Activated CD4-positive, alpha-beta T cell treated with anti-CD3 and anti-CD28 coated beads, Interleukin-2, amount 50 U/mL, for 24 hours (primary cell): ENCODE data around the gene LOXL3.
A peak's percentile ranks its signal among the peaks of the same experiment; 100 is the strongest.
"Not testable (repeated sequence)": the region's sequence is repeated elsewhere in the genome, so short reads cannot be mapped to it uniquely, and the experiment has no call there.

Source experiments
- DNase-seq, 2 donors: peaks; one replicate each; pipeline ENCODE4 v3.0.0-alpha.2; 2020; ENCODE audit warnings: low read depth in 1 of 2, low spot score in 1 of 2

Gene LOXL3

DNA sequence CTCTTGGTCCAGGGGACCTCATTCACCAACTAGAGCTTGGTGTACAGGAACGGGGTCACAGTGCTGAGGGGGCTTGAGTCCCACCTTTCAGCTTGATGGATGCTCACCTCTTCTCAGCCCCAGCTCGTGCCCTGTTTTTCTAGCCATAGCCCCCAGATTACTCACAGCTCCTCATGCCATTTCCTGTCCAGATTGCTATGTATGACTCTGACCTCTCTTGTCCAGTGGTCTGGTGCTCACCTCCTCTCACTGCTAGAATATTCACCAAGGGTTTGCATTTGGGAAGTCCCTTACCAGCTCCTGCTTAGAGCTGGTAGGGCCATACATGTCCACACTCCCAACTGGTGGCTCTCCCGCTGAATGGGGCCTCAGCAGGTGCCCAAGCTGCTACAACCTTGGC lies 60.2 kb downstream of the LOXL3 start:
- no peak for DNase-seq

DNA sequence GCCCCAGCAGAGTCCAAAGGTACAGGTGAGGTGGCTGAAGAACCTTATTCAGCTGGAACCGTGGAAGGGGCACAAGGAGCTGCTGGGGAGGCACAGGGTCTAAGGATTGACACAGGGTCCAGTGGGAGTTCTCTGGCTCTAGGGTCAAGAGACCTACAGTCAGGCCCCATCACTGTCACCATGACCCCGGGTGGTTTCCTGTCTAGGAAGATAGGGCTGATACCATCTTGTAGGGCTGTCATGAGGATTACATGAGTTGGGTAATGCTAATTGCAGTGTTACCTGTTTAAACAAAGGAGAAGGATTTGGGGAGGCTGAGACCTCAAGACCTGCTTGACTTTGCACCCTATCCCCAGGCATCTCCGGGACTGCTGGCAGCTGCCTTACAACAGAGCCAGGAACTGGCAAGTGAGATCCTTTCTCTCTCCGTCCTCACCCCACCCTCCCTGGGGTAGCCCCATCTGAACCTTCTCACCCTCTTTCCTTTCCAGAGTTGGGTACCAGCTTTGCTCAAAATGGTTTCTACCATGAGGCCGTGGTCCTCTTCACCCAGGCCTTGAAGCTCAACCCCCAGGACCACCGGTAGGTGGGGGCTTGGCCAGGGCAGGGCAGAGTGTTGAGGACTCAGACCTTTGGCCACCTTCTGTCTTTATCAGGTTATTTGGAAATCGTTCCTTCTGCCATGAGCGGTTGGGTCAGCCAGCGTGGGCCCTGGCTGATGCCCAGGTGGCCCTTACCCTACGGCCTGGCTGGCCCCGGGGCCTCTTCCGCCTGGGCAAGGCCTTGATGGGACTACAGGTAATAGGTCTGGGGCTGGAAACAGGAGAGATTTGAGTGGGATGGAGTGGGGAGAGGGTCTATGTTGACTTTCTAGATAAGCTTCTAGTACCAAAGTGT lies 61.8 kb downstream of the LOXL3 start:
- no peak for DNase-seq

DNA sequence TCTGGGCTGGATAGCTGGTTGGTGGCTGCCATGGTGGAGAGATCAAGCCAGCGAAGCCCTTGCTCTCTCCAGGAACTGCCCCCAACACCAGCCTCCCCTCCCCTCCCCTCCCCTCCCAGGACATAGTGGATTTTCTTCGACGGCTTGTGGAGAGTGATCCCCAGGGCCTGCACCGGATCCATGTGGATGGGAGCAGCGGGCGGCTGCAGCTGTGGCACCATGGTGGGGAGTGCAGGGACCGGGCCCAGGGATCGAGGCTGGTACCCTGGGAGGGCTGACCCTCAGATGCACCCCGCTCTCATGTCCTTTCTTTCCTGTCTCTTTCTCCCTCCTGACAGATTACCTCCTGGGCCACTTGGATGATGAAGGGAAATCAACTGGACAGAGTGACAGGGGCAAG lies 63.8 kb downstream of the LOXL3 start:
- no peak for DNase-seq

DNA sequence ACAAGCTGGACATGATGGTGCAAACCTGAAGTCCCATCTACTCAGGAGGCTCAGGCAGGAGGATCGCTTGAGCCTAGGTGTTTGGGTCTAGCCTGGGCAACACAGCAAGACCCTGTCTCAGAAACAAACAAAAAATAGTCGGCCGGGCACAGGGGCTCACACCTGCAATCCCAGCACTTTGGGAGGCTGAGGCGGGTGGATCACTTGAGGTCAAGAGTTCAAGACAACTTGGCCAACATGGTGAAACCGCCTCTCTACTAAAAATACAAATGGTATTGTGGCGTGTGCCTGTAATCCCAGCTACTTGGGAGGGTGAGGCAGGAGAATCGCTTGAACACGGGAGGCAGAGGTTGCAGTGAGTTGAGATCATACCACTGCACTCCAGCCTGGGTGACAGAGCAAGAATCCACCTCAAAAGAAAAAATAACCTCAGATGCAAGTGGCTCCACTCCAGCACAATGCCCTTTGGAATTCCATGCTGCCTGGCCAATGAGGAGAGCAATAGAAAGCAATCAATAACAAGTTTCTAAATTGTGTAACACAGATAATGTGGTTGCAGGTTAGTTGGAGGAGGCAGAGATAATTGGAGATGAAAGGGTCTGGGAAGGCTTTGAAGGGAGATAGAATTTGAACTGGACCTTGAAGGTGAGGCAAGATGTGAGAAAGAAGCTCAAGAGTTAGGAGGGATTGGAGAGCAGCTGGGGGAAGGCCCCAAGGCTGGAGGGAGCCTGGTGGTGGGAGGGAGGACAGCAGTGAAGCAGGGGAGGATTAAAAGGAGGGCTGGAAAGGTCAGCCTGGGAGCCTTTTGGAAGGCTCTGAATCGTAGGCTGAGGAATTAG lies 64.9 kb downstream of the LOXL3 start:
- DNase-seq = no peak

DNA sequence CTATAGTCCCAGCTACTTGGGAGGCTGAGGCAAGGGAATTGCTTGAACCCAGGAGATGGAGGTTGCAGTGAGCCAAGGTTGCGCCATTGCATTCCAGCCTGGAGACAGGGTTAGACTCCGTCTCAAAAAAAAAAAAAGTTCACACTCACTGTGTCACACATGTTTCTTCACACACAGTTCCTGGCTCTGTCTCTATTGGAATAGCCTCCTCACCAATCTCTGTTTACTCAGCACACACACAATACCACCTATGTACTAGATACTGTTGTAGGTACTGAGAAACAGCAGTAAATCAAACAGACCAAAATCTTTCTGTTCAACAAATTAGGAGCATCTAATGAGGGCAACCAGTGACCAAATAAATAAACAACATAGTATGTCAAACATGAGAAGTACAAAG lies 67.6 kb downstream of the LOXL3 start:
- no peak for DNase-seq

DNA sequence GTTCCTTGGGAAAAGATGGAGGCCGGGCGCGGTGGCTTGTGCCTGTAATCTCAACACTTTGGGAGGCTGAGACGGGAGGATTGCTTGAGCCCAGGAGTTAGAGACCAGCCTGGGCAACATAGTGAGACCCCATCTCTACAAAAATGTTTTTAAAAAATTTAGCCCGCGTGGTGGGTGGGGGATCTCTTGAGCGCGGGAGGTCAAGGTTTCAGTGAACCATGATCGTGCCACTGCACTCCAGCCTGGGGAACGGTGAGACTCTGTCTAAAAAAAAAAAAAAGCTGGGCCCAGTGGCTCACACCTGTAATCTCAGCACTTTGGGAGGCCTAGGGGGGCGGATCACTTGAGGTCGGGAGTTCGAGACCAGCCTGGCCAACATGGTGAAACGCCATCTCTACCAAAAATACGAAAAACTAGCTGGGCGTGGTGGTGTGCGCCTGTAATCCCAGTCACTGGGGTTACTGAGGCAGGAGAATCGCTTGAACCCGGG lies 70.0 kb downstream of the LOXL3 start:
- not testable (repeated sequence) for DNase-seq

DNA sequence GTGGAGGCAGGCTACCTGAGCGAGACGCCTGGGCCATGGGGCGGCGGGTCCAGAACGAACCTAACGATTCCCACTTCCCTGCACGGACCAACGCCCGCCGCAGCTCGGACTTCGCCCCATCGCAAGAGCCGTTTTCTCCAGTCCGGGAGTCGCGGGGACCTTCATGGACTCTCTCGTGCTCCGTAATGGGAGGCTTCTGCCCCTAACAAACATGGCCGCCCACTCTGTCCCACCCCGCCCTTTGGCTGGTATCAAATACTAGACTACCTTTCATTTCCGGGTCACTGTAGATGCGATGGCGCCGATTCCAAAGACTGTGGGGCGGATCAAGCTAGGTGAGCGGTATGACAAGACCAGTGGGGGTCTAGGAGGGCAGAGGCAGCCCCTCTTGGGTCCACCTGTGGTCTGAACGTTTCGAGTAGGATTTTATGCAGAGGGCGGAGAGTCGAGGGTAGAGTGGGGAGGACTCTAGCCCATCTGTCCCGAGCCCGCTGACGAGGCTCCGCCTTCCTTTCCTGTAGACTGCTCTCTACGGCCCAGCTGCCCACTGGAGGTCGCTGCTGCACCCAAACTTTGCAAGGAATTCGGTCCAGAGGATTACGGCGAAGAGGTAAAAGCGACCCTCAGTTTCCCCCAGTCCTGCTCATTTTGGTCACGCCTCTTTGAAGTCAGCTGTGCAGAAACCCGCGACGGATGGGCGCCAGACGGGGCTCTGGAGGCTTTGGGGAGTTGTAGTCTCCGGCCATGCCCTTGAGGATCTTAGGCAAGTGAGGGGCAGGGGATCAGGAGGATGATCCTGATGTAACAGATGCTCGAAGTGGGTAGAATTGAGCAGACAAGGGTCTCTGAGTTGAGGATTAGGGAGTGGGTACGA lies 70.7 kb downstream of the LOXL3 start, which contains the start of the genes CCDC142 and TTC31:
TSS of gene CCDC142 (minus strand) at position 198 of the 874 bp plus-strand sequence. CDS start at position 37, 161 bp downstream.
TSS of gene TTC31 (plus strand) at position 281 of the 874 bp plus-strand sequence. CDS start at position 296, 15 bp downstream.
- peak; percentile 81 to 94 for DNase-seq
